OCI-LY3 (cell line): ENCODE results near the gene EGFLAM.

Experiments used
- EZH2phosphoT487 ChIP-seq: fragments of 200-600 bp; shearing (Covaris generic); IDR thresholded peaks from 2 replicates; pipeline ENCODE4 v1.6.1; 2018; ENCODE audit warnings: antibody characterized with exemption, mixed run types, low read depth
- TF ChIP-seq, protein P1 (sequence below): fragments of 200-600, 300-600 bp; sonication (generic); IDR thresholded peaks from 2 replicates; pipeline ENCODE4 v1.5.1; 2014; ENCODE audit warnings: antibody characterized with exemption, low read length, low read depth

GRCh38 chr5:38478166-38478565 lies 219.8 kb downstream of the EGFLAM start:
- TF ChIP-seq, protein P1, sequence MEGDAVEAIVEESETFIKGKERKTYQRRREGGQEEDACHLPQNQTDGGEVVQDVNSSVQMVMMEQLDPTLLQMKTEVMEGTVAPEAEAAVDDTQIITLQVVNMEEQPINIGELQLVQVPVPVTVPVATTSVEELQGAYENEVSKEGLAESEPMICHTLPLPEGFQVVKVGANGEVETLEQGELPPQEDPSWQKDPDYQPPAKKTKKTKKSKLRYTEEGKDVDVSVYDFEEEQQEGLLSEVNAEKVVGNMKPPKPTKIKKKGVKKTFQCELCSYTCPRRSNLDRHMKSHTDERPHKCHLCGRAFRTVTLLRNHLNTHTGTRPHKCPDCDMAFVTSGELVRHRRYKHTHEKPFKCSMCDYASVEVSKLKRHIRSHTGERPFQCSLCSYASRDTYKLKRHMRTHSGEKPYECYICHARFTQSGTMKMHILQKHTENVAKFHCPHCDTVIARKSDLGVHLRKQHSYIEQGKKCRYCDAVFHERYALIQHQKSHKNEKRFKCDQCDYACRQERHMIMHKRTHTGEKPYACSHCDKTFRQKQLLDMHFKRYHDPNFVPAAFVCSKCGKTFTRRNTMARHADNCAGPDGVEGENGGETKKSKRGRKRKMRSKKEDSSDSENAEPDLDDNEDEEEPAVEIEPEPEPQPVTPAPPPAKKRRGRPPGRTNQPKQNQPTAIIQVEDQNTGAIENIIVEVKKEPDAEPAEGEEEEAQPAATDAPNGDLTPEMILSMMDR, result no peak
- no peak for TF ChIP-seq EZH2phosphoT487
